ENCODE data around the gene CERS6.

Gene CERS6

GRCh38 chr2:168571061-168571460 is 115.0 kb downstream of the CERS6 start:
- no peak overlapping the region for H3K27ac ChIP-seq
- TF ChIP-seq CTCF (IDR thresholded peaks at IDR 0.05) (no peak), ZFX (IDR thresholded peaks at IDR 0.05; ENCODE audit: borderline replicate concordance) (no peak)

- TF ChIP-seq CTCF (IDR thresholded peaks at IDR 0.05) (no peak), ZFX (IDR thresholded peaks at IDR 0.05; ENCODE audit: borderline replicate concordance) (no peak)
- H3K27ac ChIP-seq, result no peak overlapping the region
Measured at GRCh38 chr2:168573128-168573903, 117.2 kb downstream of the CERS6 start.

DNA sequence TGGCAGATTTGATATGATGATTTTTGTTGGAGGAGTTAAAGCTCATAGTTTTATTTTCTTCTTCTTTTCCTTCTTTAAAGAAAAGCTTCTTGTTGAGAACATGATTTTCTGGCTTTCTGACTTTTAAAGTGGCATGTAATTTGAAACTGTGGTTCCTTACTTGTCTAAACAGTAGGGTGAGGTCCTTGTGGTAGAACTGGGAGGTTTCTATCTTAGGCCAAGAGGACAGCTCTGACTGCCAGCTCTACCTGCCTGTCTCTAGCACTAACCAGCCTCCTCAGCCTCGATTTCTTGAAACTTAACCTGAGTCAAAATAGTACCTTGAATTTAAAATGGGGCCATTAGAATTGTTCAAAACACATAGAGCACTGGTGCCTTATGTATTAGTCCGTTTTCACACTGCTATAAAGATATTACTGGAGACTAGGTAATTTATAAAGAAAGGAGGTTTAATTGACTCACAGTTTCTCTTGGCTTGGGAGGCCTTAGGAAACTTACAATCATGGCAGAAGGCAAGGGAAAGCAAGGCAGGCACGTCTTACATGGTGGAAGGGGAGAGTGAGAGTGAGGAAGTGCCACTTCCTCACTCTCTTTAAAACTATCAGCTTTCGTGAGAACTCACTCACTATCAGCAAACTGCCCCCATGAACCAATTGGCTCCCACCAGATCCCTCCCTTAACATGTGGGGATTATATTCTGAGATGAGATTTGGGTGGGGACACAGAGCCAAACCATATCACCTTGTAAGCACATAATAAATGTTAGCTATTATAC is 119.0 kb downstream of the CERS6 start:
- TF ChIP-seq CTCF (IDR thresholded peaks at IDR 0.05), result no peak
- H3K27ac ChIP-seq, result no peak overlapping the region

GRCh38 chr2:168577885-168578284 is 121.8 kb downstream of the CERS6 start:
- no peak overlapping the region for H3K27ac ChIP-seq

DNA sequence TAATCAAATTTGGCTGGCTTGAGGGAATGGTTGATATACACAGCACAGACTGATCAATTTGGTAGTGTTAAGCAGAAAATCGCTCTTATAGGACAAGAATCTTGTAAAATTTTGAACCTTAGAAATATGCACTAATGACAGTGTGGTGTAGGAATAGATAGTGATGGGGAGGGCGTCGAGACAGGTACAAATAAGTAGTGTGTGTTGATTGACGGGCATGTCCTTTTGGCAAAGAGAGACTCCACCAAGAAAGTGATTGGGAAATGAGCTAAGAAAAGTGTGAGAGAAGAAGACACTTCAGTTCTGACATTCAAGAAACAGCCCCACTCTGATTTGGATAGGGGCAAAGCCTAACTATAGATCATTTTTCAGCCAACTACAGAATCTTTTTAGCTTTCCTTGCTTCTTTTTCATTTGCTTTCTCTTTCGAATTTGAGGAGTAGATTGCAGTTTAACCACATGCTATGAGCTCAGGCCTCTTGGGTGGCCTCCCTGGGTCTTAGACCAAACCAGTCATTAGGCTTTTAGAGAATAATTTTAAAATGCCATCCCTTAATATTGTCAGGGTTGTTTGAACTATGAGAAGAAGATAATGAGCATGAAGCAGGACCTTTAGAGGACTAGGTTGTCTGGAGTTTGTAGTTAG is 127.1 kb downstream of the CERS6 start:
- no peak for TF ChIP-seq ZFX (IDR thresholded peaks at IDR 0.05; ENCODE audit: borderline replicate concordance)
- TF ChIP-seq CTCF (IDR thresholded peaks at IDR 0.05), result no peak
- H3K27ac ChIP-seq, result no peak overlapping the region

More at GRCh38 chr2:168577885-168578284, 121.8 kb downstream of the CERS6 start:
- no peak for TF ChIP-seq CTCF (IDR thresholded peaks at IDR 0.05)

- TF ChIP-seq CTCF (IDR thresholded peaks at IDR 0.05), result no peak
- TF ChIP-seq ZFX (IDR thresholded peaks at IDR 0.05; ENCODE audit: borderline replicate concordance), result no peak
- no peak overlapping the region for H3K27ac ChIP-seq
Measured at GRCh38 chr2:168583710-168584521, 127.8 kb downstream of the CERS6 start.

Measured in 22Rv1 (cell line).